GM12878 (cell line): ENCODE data around the gene CHCHD1. TPM values are rescaled to one million over a fixed set of nuclear protein-coding genes. Genes with fewer than 3 reads are reported as not detected.
A peak's percentile ranks its signal among the peaks of the same experiment; 100 is the strongest.

Source experiments
- ATF3 ChIP-seq: IDR thresholded peaks from 2 replicates; pipeline ENCODE4 v1.6.1; 2011; ENCODE audit warnings: low read depth, mild to moderate bottlenecking, low read length, moderate library complexity, borderline replicate concordance; ENCODE audit errors: extremely low read depth
- ATF7 ChIP-seq: fragments of 450-650 bp; IDR thresholded peaks from 2 replicates; pipeline ENCODE4 v1.6.1; 2016; ENCODE audit warnings: low read depth, mild to moderate bottlenecking
- CEBPB ChIP-seq, 2 experiments: fragments of 150-350 bp in 1 of 2; IDR thresholded peaks; 2 replicates each; pipeline ENCODE4 v1.6.1; 2012 to 2014; ENCODE audit warnings: low read depth in 2 of 2, low read length in 2 of 2, borderline replicate concordance in 1 of 2, inconsistent platforms in 1 of 2
- CHD4 ChIP-seq: fragments of 200-600 bp; sonication (generic); IDR thresholded peaks from 2 replicates; pipeline ENCODE4 v1.6.1; 2016; ENCODE audit warnings: mild to moderate bottlenecking
- FOXK2 ChIP-seq: fragments of 450-650 bp; IDR thresholded peaks from 2 replicates; pipeline ENCODE4 v1.6.1; 2017; ENCODE audit warnings: mild to moderate bottlenecking, moderate library complexity
- FOXM1 ChIP-seq: IDR thresholded peaks from 2 replicates; pipeline ENCODE4 v1.6.1; 2012; ENCODE audit warnings: low read depth, mild to moderate bottlenecking, inconsistent platforms, low read length, moderate library complexity
- HDAC6 ChIP-seq: fragments of 200-600 bp; sonication (generic); IDR thresholded peaks from one replicate; pipeline ENCODE4 v1.8.0; 2017; ENCODE audit warnings: antibody characterized with exemption; ENCODE audit not compliant: unreplicated experiment
- IRF4 ChIP-seq: IDR thresholded peaks from 2 replicates; pipeline ENCODE4 v1.6.1; 2011; ENCODE audit warnings: low read depth, low read length
- JUND ChIP-seq: IDR thresholded peaks from 2 replicates; pipeline ENCODE4 v1.6.1; 2012; ENCODE audit warnings: low read depth, mild to moderate bottlenecking, low read length, improper control_type of control experiment, moderate library complexity
- KAT2A ChIP-seq: conservative IDR thresholded peaks from 2 replicates; pipeline ENCODE4 v1.6.1; 2011; ENCODE audit warnings: low read depth, low read length; ENCODE audit not compliant: control insufficient read depth
- MEF2A ChIP-seq: IDR thresholded peaks from 2 replicates; pipeline ENCODE4 v1.6.1; 2011; ENCODE audit warnings: low read depth, mild to moderate bottlenecking, low read length, moderate library complexity; ENCODE audit not compliant: insufficient read depth
- MLLT1 ChIP-seq: fragments of 450-650 bp; IDR thresholded peaks from 2 replicates; pipeline ENCODE4 v1.6.1; 2016; ENCODE audit warnings: mild to moderate bottlenecking
- PKNOX1 ChIP-seq: fragments of 450-650 bp; IDR thresholded peaks from 2 replicates; pipeline ENCODE4 v1.6.1; 2016; ENCODE audit warnings: mild to moderate bottlenecking
- PML ChIP-seq: IDR thresholded peaks from 2 replicates; pipeline ENCODE4 v1.6.1; 2012; ENCODE audit warnings: low read length, inconsistent platforms
- POLR2A ChIP-seq: IDR thresholded peaks from 2 replicates; pipeline ENCODE4 v1.6.1; 2011; ENCODE audit warnings: low read depth, mild to moderate bottlenecking, low read length
- POLR2AphosphoS2 ChIP-seq: IDR thresholded peaks from 2 replicates; pipeline ENCODE4 v1.6.1; 2011; ENCODE audit warnings: low read depth, mild to moderate bottlenecking, low read length, improper control_type of control experiment, moderate library complexity
- RAD51 ChIP-seq: fragments of 450-650 bp; IDR thresholded peaks from 2 replicates; pipeline ENCODE4 v1.6.1; 2016; ENCODE audit warnings: moderate library complexity, mild to moderate bottlenecking, inconsistent platforms
- RUNX3 ChIP-seq: IDR thresholded peaks from 2 replicates; pipeline ENCODE4 v1.6.1; 2012; ENCODE audit warnings: low read length, inconsistent platforms
- SMAD1 ChIP-seq: fragments of 450-650 bp; IDR thresholded peaks from 2 replicates; pipeline ENCODE4 v1.6.1; 2018; ENCODE audit warnings: mild to moderate bottlenecking, low read depth; ENCODE audit not compliant: partially characterized antibody
- SREBF2 ChIP-seq: IDR thresholded peaks from 2 replicates; pipeline ENCODE4 v1.6.1; 2012; ENCODE audit warnings: mild to moderate bottlenecking, low read length
- SRF ChIP-seq, 2 experiments: IDR thresholded peaks; 2 replicates each; pipeline ENCODE4 v1.6.1; 2011; ENCODE audit warnings: low read depth in 2 of 2, low read length in 2 of 2, mild to moderate bottlenecking in 1 of 2, moderate library complexity in 1 of 2
- TAF1 ChIP-seq: IDR thresholded peaks from 2 replicates; pipeline ENCODE4 v1.6.1; 2011; ENCODE audit warnings: mild to moderate bottlenecking, low read depth, low read length, borderline replicate concordance
- TCF7 ChIP-seq: IDR thresholded peaks from 2 replicates; pipeline ENCODE4 v1.6.1; 2014; ENCODE audit warnings: antibody characterized with exemption, borderline replicate concordance
- ZBED1 ChIP-seq: IDR thresholded peaks from 2 replicates; pipeline ENCODE4 v1.6.1; 2016; ENCODE audit warnings: borderline replicate concordance
- ZBTB40 ChIP-seq: fragments of 450-650 bp; IDR thresholded peaks from 2 replicates; pipeline ENCODE4 v1.6.1; 2016; ENCODE audit warnings: mild to moderate bottlenecking, moderate library complexity, borderline replicate concordance
- ZNF217 ChIP-seq: fragments of 450-650 bp; IDR thresholded peaks from 2 replicates; pipeline ENCODE4 v1.6.1; 2017; ENCODE audit warnings: antibody characterized with exemption, mild to moderate bottlenecking
- polyA plus RNA-seq, 11 experiments: library from polyadenylated mRNA; depleted of rRNA in 4 of 11; unstranded in 6 of 11; stranded (reverse) in 5 of 11; fragments of >200 nt; fragmentation: Nextera tagmentation in 4 of 11; fragmentation: Illumina TruSeq in 1 of 11; extraction: Ambion mirVana in 4 of 11; extraction: Trizol in 1 of 11; gene quantifications; 1 replicate in 1 of 11; 2 replicates in 10 of 11; pipeline versions ENCODE4 v1.2.1 to v1.2.3, GENCODE V29; 2011 to 2016; ENCODE audit warnings: inconsistent platforms in 2 of 11, missing spikeins in 2 of 11, low read depth in 1 of 11
- total RNA-seq, 4 experiments: library from RNA; depleted of rRNA in 3 of 4; stranded (reverse); fragments of >200 nt in 3 of 4; fragmentation: Illumina TruSeq in 1 of 4; extraction: Trizol in 1 of 4; gene quantifications; 2 replicates each; pipeline versions ENCODE4 v1.2.1 to v1.2.3, GENCODE V29; 2013 to 2021

Gene CHCHD1
- total and polyA plus RNA-seq, 10 of the 15 experiments (the other 5 are each of a cell fraction or from before 2014, with no cell fraction given) = 35.0 to 132 (median 70.0) TPM

GRCh38 chr10:73743905-73744663 is 37.8 kb upstream of the CHCHD1 start, which contains the start of gene SEC24C (continued):
- TF ChIP-seq ZBTB40 (peak; percentile 96), FOXK2 (no peak), IRF4 (no peak; the same call in 1 of the 2 replicates), ZNF217 (no peak), KAT2A (no peak), POLR2A (peak; percentile 92), ATF3 (no peak), HDAC6 (no peak), FOXM1 (no peak), SRF (IDR thresholded peaks at IDR 0.05; ENCODE audit: low read depth in 2 of 2, low read length in 2 of 2) (peak in 1 of 2 experiments; percentile 56; a peak in 1 of 4 replicates), PML (peak; percentile 98), POLR2AphosphoS2 (no peak), PKNOX1 (peak; percentile 78), SMAD1 (peak; percentile 39), TCF7 (peak; percentile 27; the same call in 1 of the 2 replicates), MLLT1 (peak; percentile 89), ZBED1 (no peak; the same call in 1 of the 2 replicates), RAD51 (no peak), RUNX3 (peak; percentile 38; the same call in 1 of the 2 replicates), CEBPB (IDR thresholded peaks at IDR 0.05; ENCODE audit: borderline replicate concordance in 1 of 2, low read depth in 2 of 2, low read length in 2 of 2) (no peak), SREBF2 (peak; percentile 42; the same call in 1 of the 2 replicates), JUND (no peak), MEF2A (0 out of 2 replicates have a peak, but pooled peaks have one; percentile 42), TAF1 (peak; percentile 98), ATF7 (peak; percentile 87), CHD4 (no peak)
